ENCODE measurements around the gene CMTM2. TPM values are rescaled to one million over a fixed set of nuclear protein-coding genes. Genes with fewer than 3 reads are reported as not detected.

Gene CMTM2
- total and polyA plus RNA-seq, 5 experiments from 2014 or later = 0.18 to 0.58 TPM; not detected in 3

DNA sequence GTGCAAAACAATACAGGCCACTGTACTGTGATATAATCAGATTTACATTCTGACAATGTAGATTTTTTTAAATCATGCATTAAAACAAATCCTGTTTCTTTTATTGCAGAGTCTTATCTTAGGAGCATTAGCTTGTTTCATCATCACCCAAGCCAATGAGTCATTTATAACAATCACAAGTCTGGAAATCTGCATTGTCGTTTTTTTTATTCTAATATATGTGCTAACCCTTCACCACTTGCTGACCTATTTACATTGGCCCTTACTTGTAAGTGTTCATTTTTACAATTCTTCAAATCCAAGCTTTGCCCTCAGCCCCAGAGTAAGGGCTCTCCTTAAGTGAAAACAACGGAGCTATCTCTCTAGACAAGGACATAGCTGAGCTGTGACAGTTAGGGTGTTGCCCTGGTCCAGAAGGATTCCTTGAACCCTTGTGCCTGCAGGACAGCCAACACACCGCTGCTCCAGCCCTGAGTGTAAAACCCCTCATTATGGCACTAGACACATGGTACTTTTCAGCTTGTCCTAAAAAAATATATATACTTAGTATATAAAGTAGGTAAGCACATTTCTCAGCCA lies 9.3 kb upstream of the CMTM2 start:
- peaks cover 0 to 9% (median 2%) of the 10 kb centered on the region in 4 donors for H3K4me1 Mint-ChIP-seq
- H3K4me3 Mint-ChIP-seq = no peak overlapping the region
- POLR2A ChIA-PET = interaction anchor here (1.2 kb wide), 1 partner anchor 17 kb away, joined by 4 read pairs; the partner anchor contains the start of gene CKLF
- no peak for DNase-seq
- H3K36me3 Mint-ChIP-seq = peaks cover 0 to 27% (median 10%) of the 10 kb centered on the region in 3 donors
- H3K9me3 Mint-ChIP-seq = no peaks in the 10 kb centered on the region
- ATAC-seq = no peak
- peak overlapping the region in 4 of 10 donors; percentile 3 to 46 (median 9) for H3K27ac Mint-ChIP-seq
- H3K27me3 Mint-ChIP-seq = no peaks in the 10 kb centered on the region

DNA sequence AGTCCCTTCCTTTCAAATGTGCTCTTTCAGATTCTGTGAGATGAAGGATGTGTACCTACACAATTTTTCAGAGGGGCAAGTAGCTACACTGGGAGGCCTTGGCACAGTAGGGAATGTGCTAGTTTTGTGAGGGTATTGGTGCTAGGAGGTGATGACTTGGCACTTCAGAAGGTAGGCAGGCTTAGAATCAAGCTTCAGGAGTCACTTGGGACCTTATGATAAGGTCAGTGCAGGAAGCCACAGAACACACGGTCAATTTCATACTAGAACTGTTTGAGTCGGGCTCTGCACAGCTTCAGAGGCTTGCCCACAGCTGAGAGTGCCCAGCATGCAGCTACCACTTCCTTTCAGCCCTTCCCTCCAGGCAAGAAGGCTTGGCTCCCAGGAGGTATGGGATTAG lies 6.9 kb upstream of the CMTM2 start:
- POLR2A ChIA-PET = no interaction called here
- no peak for ATAC-seq
- peak overlapping the region in 3 of 10 donors; percentile 32 to 58 (median 34) for H3K27ac Mint-ChIP-seq

DNA sequence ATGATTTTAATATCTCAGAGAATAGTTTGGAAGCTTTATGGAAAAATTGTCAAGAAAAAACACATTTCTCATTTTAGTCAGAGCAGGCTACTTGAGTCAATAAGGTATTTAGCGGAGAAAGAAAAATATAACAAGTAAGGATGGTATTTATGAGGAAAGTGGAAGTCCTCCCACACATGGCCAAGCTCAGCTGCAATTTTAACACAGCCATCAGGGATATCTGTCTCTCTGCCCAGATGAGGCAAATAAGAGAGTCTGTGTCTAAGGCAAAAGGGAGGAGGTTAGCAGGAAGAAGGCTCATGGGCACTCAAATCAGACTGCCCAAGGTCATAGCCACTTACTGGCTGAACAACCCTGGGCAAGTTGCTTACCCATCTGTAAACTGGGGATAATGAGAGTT lies 5.2 kb upstream of the CMTM2 start:
- peaks cover 9 to 21% (median 10%) of the 10 kb centered on the region in 4 donors for H3K4me1 Mint-ChIP-seq
- H3K9me3 Mint-ChIP-seq = no peaks in the 10 kb centered on the region
- no peaks in the 10 kb centered on the region for H3K36me3 Mint-ChIP-seq
- H3K27me3 Mint-ChIP-seq = peaks cover 1 to 19% (median 15%) of the 10 kb centered on the region in 5 donors
- POLR2A ChIA-PET = interaction anchor here (1.0 kb wide), 1 partner anchor 30 kb away, joined by 6 read pairs; the partner anchor contains the start of gene CMTM3
- DNase-seq (no peak), ATAC-seq (no peak)
- no peak overlapping the region for H3K4me3 Mint-ChIP-seq
- no peak overlapping the region for H3K27ac Mint-ChIP-seq

More for the DNA sequence above, 6.9 kb upstream of the CMTM2 start:
- no peak for DNase-seq
- Mint-ChIP-seq H3K4me3 (no peak overlapping the region), H3K27me3 (peaks cover 0 to 5% (median under 1%) of the 10 kb centered on the region in 5 donors), H3K36me3 (peaks cover 0 to 6% (median 6%) of the 10 kb centered on the region in 3 donors), H3K9me3 (no peaks in the 10 kb centered on the region), H3K4me1 (peaks cover 0 to 11% (median 1%) of the 10 kb centered on the region in 4 donors)

DNA sequence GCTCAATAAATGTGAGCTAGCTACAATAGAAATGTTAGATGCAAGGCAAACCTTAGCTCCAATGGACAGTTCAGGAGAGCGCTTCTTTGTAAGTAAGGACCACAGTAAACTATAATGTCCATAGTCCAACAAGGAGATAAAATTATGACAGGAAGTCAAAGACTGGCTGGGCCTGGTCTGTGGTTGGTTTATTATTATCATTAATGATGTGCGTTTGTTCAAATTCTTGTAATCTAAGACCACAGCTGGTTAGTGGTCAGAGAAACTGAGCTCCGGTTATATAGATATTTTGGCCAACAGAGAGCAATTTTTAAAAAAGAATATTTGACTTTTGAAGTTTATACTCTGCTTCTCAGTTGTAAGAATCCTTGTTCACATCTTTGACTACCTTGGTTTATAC lies 4.7 kb upstream of the CMTM2 start:
- Mint-ChIP-seq H3K4me3 (peak overlapping the region in 1 of 10 donors; percentile 38), H3K27ac (no peak overlapping the region), H3K4me1 (peaks cover 9 to 23% (median 14%) of the 10 kb centered on the region in 4 donors), H3K9me3 (no peaks in the 10 kb centered on the region), H3K27me3 (peaks cover 1 to 22% (median 18%) of the 10 kb centered on the region in 5 donors), H3K36me3 (no peaks in the 10 kb centered on the region)
- ATAC-seq (no peak), DNase-seq (no peak)
- POLR2A ChIA-PET = interaction anchor here (1.0 to 2.4 kb wide), 2 partner anchors 29 to 30 kb away, joined by 6 read pairs; partner anchors contain the start of gene CMTM3

- ATAC-seq (no peak), DNase-seq (no peak)
- Mint-ChIP-seq H3K27ac (no peak overlapping the region), H3K4me1 (peaks cover 10 to 25% (median 20%) of the 10 kb centered on the region in 4 donors), H3K9me3 (no peaks in the 10 kb centered on the region), H3K4me3 (no peak overlapping the region), H3K36me3 (no peaks in the 10 kb centered on the region), H3K27me3 (peaks cover 4 to 27% (median 20%) of the 10 kb centered on the region in 5 donors)
- POLR2A ChIA-PET = interaction anchor here (1.0 to 2.4 kb wide), 3 partner anchors 11 to 29 kb away, joined by 3 to 6 read pairs (median 3); no protein-coding TSS in a partner anchor
These were observed 4.2 kb upstream of the CMTM2 start for GRCh38 chr16:66575060-66575459.

- no peak overlapping the region for H3K4me3 Mint-ChIP-seq
- no peak for DNase-seq
- no peaks in the 10 kb centered on the region for H3K9me3 Mint-ChIP-seq
- H3K27me3 Mint-ChIP-seq = peaks cover 5 to 35% (median 32%) of the 10 kb centered on the region in 5 donors
- no peaks in the 10 kb centered on the region for H3K36me3 Mint-ChIP-seq
- POLR2A ChIA-PET = interaction anchor here (1.0 to 2.4 kb wide), 2 partner anchors 14 to 27 kb away, joined by 3 to 6 read pairs; no protein-coding TSS in a partner anchor
- no peak overlapping the region for H3K27ac Mint-ChIP-seq
- ATAC-seq = no peak
- H3K4me1 Mint-ChIP-seq = peaks cover 10 to 25% (median 22%) of the 10 kb centered on the region in 4 donors
These were observed 3.0 kb upstream of the CMTM2 start for GRCh38 chr16:66576296-66576695.

GRCh38 chr16:66580605-66581209 lies 1.4 kb downstream of the CMTM2 start:
- Mint-ChIP-seq H3K9me3 (no peaks in the 10 kb centered on the region), H3K27me3 (peaks cover 5 to 39% (median 32%) of the 10 kb centered on the region in 5 donors), H3K36me3 (no peaks in the 10 kb centered on the region), H3K27ac (no peak overlapping the region), H3K4me3 (peak overlapping the region in 3 of 10 donors; percentile 14 to 76 (median 20)), H3K4me1 (peaks cover 8 to 25% (median 21%) of the 10 kb centered on the region in 4 donors)
- DNase-seq (no peak), ATAC-seq (no peak)
- POLR2A ChIA-PET = interaction anchor here (2.6 kb wide), 1 partner anchor 29 kb away, joined by 11 read pairs; the partner anchor contains the start of gene CKLF

GRCh38 chr16:66581246-66581952 lies 2.1 kb downstream of the CMTM2 start:
- no peak overlapping the region for H3K27ac Mint-ChIP-seq
- POLR2A ChIA-PET = interaction anchor here (1.3 kb wide), 1 partner anchor 23 kb away, joined by 4 read pairs; the partner anchor contains the start of gene CMTM3
- DNase-seq (no peak), ATAC-seq (no peak)
- H3K4me3 Mint-ChIP-seq = no peak overlapping the region
- no peaks in the 10 kb centered on the region for H3K9me3 Mint-ChIP-seq
- H3K4me1 Mint-ChIP-seq = peaks cover 8 to 28% (median 24%) of the 10 kb centered on the region in 4 donors
- no peaks in the 10 kb centered on the region for H3K36me3 Mint-ChIP-seq
- H3K27me3 Mint-ChIP-seq = peaks cover 5 to 41% (median 32%) of the 10 kb centered on the region in 5 donors

DNA sequence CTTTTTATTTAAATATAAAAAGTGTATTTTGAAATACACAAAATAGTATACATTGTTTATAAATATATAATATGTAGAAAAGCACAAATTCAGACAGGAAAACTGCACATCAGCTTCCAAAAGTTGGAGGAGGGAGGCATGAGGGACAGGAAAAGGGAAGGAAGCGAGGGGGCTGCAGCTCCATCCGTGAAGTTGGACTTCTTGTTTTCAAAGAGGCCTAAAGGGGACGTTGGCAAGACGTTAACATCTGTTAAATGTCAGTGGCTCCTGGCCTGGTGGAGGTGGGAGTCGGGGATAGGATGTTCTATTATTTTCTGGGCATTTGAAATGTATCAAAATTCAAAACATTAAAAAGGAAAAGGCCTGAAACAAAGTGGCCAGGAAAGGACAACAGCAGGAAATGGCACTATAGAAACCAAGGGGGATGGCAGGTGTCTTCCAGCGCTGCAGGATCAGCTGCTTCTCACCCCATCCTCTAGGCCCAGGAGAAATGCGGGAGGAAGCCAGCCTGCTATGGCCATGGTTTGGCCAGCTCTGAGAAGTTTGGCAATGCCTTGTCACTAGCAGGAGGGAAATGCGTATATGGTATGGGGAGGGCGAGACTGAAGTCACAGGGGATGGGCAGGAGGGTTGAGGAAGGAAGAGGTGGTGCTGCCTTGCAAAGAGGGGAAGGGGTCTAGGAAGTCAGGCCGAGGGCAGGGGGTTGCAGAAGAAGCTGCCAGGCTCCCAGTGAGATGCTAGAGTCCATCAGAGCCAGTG lies 6.4 kb downstream of the CMTM2 start:
- H3K4me1 Mint-ChIP-seq = peaks cover 13 to 42% (median 33%) of the 10 kb centered on the region in 4 donors
- POLR2A ChIA-PET = interaction anchor here (0.6 to 1.2 kb wide), 2 partner anchors 10 to 109 kb away, joined by 3 to 7 read pairs; no protein-coding TSS in a partner anchor
- no peaks in the 10 kb centered on the region for H3K9me3 Mint-ChIP-seq
- peak overlapping the region in 3 of 10 donors; percentile 4 to 46 (median 14) for H3K27ac Mint-ChIP-seq
- no peaks in the 10 kb centered on the region for H3K36me3 Mint-ChIP-seq
- DNase-seq (no peak), ATAC-seq (no peak)
- peak overlapping the region in 1 of 10 donors; percentile 11 for H3K4me3 Mint-ChIP-seq
- peaks cover 0 to 13% (median 4%) of the 10 kb centered on the region in 5 donors for H3K27me3 Mint-ChIP-seq

GRCh38 chr16:66587881-66588600 lies 8.8 kb downstream of the CMTM2 start:
- Mint-ChIP-seq H3K4me3 (peak overlapping the region in 9 of 10 donors; percentile 22 to 80 (median 71)), H3K36me3 (no peaks in the 10 kb centered on the region), H3K27ac (peak overlapping the region in 9 of 10 donors; percentile 27 to 82 (median 74)), H3K27me3 (peaks cover 0 to 5% (median 0%) of the 10 kb centered on the region in 5 donors), H3K4me1 (peaks cover 13 to 45% (median 34%) of the 10 kb centered on the region in 4 donors), H3K9me3 (no peaks in the 10 kb centered on the region)
- ATAC-seq = no peak
- POLR2A ChIA-PET = interaction anchor here (1.2 kb wide), 1 partner anchor 25 kb away, joined by 4 read pairs; no protein-coding TSS in a partner anchor
- no peak for DNase-seq
